Uterus (tissue), 2 donors: ENCODE data around the gene TUBB.

Source experiments
- CTCF ChIP-seq, 4 experiments: fragments of 200-600 bp in 2 of 4; fragments of 450-650 bp in 2 of 4; sonication (generic) in 2 of 4; IDR thresholded peaks; one replicate each; pipeline ENCODE4 v1.5.1; 2016 to 2019; ENCODE audit warnings: antibody characterized with exemption in 4 of 4, mild to moderate bottlenecking in 2 of 4, moderate library complexity in 1 of 4
- POLR2A ChIP-seq, 2 donors: fragments of 450-650 bp; IDR thresholded peaks; one replicate each; pipeline ENCODE4 v1.6.1; 2016; ENCODE audit warnings: antibody characterized with exemption in 2 of 2, mild to moderate bottlenecking in 1 of 2, moderate library complexity in 1 of 2

GRCh38 chr6:30760549-30760948, 40.4 kb downstream of the TUBB start:
- no peak for TF ChIP-seq CTCF (IDR thresholded peaks at IDR 0.05)
- TF ChIP-seq POLR2A (IDR thresholded peaks at IDR 0.05), result no peak
